Activated effector memory CD4-positive, alpha-beta T cell treated with Interleukin-2 at 50 U/mL for 16 hours (primary cell): ENCODE data around the gene AGR3.

ENCODE experiments used
- DNase-seq: peaks from one replicate; pipeline ENCODE4 v3.0.0-alpha.2; 2020

AGR3 gene

DNA sequence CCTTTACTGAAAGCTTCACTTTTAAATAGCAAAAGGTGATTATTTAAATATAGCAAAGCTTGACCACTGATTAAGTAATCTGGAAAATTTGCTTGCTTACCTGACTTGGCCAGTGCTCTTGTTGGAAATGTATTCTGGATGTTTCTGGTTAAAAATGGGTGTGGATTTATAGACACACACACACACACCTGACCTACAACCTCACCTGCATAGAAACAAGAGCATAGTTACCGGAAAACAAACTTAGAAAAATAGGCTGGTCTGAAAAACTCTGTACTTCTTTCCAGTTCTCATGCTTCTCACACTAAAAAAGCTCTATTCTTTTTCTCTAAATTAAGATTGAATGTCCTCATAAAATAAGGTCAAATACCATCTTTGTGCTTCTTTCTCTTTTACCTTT is at the start of gene AGR3:
Gene AGR3, minus strand, starts transcription at position 140 of the 400 bp plus-strand sequence. CDS start 3,365 bp downstream, outside the sequence.
- DNase-seq = no peak

DNA sequence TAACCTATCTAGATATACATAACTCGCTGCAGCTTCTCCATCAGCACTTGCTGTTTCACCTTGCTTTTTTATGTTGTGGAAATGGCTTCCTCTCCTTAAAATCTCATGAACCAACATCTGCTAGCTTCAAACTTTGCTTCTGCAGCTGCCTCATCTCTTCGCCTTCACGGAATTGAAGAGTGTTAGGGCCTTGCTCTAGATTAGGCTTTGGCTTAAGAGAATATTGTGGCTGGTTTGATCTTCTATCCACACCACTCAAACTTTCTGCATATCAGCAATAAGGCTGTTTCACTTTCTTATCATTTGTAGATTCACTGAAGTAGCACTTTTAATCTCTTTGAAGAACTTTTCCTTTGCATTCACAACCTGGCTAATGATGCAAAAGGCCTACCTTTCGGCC is 49.2 kb upstream of the AGR3 start:
- DNase-seq = no peak

- no peak for DNase-seq
Observed at GRCh38 chr7:16929146-16929762, 47.5 kb upstream of the AGR3 start.

GRCh38 chr7:16926861-16927260 is 45.1 kb upstream of the AGR3 start:
- no peak for DNase-seq

- DNase-seq = no peak
Observed at GRCh38 chr7:16926283-16926682, 44.5 kb upstream of the AGR3 start.

GRCh38 chr7:16925609-16926008 is 43.8 kb upstream of the AGR3 start:
- no peak for DNase-seq

DNA sequence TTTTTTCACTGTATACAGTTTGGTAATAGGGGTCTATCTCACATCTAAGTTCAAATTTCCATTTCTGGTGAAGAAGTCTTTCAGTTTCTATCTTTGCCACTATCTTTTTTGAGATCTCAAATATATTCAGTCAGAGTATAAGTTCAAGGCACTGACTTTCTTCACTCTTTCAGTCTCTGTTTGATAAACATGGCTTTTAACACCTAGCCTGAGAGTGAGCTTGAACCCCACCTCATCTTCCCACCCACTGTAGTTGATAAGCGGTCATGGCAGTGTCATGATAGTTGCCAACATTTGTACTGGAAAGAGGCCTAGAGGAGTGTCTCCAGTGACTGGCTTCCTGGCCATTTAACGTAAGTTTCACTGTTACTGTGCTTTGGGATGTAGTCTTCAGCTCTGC is 41.2 kb upstream of the AGR3 start:
- no peak for DNase-seq

DNA sequence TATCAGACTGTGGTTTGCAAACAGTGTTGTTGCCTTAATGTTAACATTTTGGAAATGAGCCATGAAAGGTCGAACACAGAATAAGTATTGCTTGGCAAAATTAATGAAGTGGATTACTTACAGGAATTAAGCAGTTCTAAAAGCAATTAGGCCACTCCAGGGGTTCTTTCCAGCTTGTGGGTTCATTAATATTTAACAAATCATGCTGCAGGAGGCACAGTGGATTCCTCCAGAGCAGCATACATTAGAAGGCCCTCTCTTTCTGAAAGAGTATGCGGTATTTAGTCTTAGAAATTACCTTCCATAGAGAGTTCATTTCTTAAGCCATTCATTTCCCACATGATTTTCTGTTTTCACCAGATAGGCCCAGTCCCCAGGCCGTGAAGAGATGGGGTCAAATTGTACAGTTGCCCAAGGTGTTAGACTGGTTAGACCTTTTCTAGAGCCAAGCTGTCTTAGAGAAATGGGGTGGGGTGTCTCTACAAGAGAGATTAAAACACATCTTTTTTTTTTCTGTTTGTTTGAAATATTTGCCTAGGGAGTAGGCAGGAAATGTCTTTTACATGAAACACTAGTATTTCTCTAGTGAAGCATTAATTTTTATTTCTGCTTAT is 40.0 kb upstream of the AGR3 start:
- no peak for DNase-seq

DNA sequence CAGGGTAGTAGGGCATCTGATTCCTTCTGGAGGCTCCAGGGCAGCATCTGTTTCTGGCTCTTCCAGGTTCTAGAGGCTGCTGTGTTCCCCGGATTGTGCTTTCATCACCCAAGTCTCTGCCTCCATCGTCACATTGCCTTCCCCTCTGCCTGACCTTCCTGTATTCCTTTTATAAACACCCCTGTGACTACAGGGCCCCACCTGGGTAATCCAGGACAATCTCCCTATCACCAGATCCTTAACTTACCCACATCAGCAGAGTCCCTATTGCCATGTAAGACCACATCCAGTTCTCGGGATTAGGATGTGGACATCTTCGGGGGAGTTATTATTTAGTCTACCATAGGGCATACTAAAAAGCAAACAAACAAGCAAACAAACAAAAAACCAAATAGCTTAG is 39.4 kb upstream of the AGR3 start:
- DNase-seq = no peak

- no peak for DNase-seq
Observed at GRCh38 chr7:16919440-16919839, 37.7 kb upstream of the AGR3 start.

- no peak for DNase-seq
Observed at GRCh38 chr7:16918288-16918895, 36.6 kb upstream of the AGR3 start.

DNA sequence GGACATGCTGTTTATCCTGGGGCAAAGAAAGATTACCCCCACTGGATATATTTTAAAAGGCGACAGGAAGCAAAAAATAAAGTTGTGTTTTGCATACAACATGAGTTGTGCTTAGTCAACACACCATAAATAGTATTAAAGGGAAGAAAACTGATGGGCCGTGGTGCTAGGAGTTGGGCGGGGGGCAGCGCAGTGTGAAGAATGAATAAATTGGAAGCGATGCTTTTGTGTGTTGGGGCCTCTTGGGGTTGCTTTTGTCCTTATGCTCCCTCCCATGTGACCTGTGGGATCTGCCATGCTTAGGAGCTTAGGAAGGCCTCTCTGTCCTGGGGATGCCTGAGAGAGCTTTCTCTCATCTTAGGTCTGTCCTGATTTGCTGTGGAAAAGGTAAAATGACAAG is 35.0 kb upstream of the AGR3 start:
- DNase-seq = no peak

- DNase-seq = no peak
Observed at GRCh38 chr7:16916105-16916639, 34.4 kb upstream of the AGR3 start.

- no peak for DNase-seq
Observed at GRCh38 chr7:16915405-16915804, 33.6 kb upstream of the AGR3 start.

GRCh38 chr7:16914771-16915170 is 33.0 kb upstream of the AGR3 start:
- no peak for DNase-seq

GRCh38 chr7:16913643-16914042 is 31.9 kb upstream of the AGR3 start:
- no peak for DNase-seq

DNA sequence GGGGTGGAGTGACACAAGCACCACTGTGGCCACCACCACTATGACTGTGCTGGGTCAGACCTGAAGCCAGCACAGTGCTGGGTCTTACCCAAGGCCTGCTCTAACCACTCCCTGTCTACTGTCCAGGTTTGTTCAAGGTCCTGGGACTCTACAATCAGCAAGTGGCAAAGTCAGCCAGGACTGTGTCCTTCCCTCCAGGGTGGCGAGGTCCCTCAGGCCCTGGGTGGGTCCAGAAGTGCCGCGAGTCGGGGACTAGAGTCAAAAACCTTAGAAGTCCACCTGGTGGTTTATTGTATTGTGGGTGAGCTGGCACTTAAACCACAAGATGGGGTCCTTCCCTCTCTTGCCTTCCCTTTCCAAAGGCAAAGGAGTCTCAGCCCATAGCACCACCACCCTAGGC is 30.8 kb upstream of the AGR3 start:
- DNase-seq = no peak

DNA sequence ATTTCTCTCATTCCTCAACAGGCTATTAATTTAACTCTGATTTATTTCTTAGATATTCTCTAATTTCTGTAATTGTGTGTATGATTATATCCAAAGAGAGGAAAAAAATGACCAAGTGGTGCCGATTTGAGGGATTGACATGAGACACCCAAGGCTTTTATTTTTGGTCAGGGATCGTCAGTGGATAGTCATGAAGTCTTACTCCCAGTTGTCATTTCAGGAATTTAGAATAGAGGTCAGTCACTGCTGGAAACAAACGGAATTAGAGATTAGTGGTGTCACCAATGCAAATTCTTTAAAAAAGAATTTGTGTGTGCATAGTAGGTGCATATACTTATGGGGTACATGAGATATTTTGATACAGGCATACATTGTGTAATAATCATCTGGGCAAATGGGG is 26.8 kb upstream of the AGR3 start:
- DNase-seq = no peak

GRCh38 chr7:16905300-16906044 is 23.7 kb upstream of the AGR3 start:
- no peak for DNase-seq

- DNase-seq = no peak
Observed at GRCh38 chr7:16904076-16904475, 22.3 kb upstream of the AGR3 start.

GRCh38 chr7:16900209-16900768 is 18.5 kb upstream of the AGR3 start:
- DNase-seq = no peak

DNA sequence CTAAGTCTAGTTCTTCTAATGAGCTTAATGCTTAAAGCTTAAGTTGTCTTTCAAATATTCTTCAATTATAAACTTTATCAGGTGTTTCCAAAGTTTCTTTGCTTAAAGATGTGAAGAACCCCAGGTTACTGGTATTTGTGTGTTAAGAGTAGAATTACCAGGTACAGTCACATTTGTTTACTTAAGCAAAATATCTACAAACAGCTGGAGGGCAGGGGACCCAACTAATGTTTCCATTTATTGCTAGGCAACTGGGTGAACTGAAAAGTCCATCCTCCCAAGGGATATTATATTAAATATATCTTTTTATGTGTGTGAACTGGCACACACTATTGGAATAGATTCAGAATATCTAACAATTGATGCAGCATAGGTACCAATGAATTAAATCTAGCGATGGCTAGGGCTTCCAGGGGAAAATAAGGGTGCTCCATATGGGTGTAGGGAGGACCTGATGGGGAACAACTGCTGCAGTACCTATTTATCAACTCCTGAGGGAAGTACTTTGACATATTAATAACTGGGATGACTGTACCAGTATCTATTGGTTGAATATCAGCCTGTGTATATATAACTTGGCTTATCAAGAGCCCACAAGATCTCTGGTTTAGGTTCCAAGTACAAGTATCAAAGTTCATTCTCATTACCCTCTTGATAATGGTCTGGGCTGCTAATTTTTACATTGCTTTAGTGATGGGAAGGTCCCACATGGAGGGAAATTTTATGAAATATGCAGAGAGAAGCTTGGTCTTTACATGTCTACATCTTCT is 10.3 kb upstream of the AGR3 start:
- DNase-seq = no peak

DNA sequence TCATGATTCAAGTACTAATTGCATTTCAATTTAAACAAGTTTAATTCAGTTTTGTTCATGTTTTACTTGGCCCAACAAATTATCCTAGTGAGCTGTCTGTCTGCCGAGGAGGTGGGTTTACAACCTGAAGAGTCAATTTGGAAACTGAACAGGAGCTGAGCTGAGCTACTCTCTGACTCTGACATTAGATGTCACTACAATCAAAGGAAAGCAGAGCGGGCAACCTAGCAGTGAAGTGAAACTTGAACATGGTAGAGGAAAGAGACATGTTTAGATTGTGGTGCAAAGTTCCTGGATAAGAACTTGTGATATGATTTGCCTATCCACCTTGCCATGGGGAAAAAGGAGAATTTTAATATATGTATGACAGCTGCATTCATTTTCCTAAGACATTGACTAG is 9.6 kb upstream of the AGR3 start:
- no peak for DNase-seq
